ENCODE results near the gene MAD1L1.

Gene MAD1L1

GRCh38 chr7:2198760-2199159, 34.0 kb downstream of the MAD1L1 start:
- DNase-seq: no peak

- no peak for DNase-seq
Measured at GRCh38 chr7:2198206-2198605, 34.5 kb downstream of the MAD1L1 start.

- DNase-seq: no peak
Measured at GRCh38 chr7:2197436-2198155, 35.1 kb downstream of the MAD1L1 start.

DNA sequence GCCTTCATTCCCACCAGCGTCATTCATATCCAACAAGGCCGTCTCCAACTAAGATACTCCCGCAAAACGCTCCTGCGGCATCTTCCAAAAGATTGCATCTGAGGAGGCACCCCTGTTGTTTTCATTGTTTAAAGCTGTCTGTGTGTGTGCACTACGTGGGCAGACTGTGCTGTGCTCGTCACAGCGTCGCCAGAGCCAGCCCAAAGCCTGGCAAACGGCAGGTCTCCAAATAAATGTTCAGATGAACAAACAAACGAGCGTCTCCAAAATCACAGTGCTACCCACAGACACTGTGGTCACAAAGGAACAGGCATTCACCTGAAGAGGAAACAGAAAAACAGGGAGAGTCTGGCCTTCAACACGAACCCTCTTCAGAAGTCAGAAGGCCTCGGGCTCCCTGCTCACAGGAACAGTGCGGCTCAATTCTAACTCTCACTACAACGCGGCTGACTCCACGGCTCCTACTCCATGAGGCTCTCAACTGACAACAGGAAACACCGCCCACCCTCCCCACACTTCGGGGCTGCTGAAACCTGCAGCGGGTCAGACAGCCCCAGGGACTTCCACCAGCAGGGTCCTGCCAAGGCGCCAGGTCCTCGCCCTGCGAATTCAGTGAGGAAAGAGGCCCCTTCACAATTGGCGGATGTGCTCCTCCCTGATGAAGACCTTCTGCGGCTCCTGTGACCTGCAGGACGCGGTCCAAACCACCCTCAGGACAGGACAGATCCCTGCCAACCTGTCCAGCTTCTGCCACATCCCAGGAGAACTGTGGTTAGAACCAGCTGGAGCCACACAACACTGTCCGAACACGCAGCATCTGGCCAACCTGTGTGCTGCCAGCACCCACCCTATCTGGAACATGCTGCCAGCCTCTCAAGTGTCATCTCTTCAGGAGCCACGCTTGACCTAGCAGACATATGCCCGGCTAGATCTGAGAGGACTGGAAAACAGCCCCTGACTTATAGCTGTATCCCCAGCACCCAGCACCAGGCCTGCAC, 36.1 kb downstream of the MAD1L1 start:
- DNase-seq: no peak

GRCh38 chr7:2195400-2196246, 37.1 kb downstream of the MAD1L1 start:
- DNase-seq: no peak

- DNase-seq: no peak
Measured at GRCh38 chr7:2193575-2194305, 39.0 kb downstream of the MAD1L1 start.

- no peak for DNase-seq
Measured at GRCh38 chr7:2192831-2193534, 39.8 kb downstream of the MAD1L1 start.

DNA sequence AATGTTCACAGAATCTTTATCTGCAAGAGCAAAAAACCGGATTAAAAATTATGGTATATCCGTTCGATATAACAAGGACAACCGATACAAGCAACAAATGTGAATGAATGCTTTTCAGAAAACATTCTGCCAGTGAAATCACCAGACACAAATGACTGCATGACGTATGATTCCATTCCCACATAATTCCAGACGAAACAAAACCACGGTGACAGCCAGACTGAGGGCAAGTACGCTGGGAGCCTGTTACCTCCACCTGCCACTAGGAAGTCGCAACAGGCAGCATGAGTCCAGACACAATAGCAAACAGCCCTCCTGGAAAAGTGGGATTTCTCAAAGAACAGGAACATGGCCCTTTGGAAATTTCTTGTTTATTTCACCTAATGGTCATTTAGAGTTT, 41.7 kb downstream of the MAD1L1 start:
- no peak for DNase-seq

GRCh38 chr7:2190531-2190930, 42.2 kb downstream of the MAD1L1 start:
- DNase-seq: no peak

DNA sequence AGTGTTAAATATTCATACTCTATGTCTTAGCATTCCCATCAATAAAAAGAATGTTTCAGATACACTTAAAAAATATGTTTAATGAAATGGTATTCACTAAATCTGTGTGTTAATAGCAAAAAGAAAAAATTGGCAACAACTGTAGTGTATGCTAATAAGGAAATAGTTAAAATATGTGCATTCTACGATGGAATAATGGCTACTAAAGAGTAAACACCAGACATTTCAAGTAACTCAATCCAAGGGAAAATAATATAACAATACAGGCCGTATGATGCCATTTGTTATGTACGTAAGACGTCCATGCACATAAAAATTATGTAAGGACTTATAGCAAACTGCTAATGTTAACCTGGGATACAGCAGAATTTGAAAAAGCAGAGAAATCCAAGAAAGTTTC, 46.6 kb downstream of the MAD1L1 start:
- DNase-seq: no peak

- DNase-seq: no peak
Measured at GRCh38 chr7:2185715-2186114, 47.0 kb downstream of the MAD1L1 start.

GRCh38 chr7:2182461-2182860, 50.3 kb downstream of the MAD1L1 start:
- DNase-seq: no peak

DNA sequence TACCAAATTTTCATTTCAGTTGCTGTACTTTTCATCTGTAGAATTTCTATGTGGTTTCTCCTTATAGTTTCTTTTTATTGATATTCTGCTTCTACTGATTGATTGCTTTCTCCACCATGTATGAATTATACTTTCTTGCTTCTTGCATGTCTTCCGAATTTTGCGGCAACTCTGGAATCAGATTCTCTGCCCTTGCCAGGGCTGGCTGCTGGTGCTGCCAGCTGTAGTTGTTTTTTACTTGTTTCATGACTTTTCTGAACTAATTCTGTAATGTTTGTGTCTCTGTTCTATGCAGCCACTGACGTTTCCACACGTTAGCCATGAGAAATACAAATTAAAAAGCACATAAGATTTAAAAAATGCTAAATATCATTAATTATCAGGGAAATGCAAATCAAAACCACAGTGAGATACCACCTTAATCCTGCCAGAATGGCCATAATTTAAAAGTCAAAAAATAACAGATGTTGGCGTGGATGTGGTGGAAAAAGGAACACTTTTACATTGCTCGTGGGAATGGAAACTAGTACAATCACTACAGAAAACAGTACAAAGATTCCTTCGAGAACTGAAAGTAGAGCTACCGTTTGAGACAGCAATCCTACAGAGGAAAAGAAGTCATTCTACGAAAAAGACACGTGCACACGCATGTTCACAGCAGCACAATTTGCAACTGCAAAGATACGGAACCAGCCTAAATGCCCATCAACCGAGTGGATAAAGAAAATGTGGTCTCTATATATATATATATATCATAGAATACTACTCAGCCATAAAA, 51.5 kb downstream of the MAD1L1 start:
- no peak for DNase-seq

DNA sequence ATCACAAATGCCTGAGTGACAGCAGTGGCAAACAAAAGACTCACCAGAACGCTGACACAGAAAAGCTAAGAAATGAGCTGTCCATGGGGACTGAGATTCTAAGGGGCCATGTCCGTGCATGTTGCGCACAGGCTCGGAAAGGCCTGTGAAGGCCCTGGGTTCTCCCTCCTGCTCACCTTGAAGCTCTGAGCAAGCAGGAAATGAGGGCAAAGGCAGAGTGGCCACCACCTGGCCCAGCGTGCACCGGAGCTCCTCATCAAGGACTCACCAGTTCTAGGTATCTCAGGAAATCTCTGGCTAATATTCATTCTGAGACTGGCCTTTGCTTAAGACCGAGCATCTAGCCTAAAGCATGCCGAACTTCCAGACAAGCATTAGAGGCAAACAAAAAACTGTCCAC, 52.7 kb downstream of the MAD1L1 start:
- DNase-seq: no peak

DNA sequence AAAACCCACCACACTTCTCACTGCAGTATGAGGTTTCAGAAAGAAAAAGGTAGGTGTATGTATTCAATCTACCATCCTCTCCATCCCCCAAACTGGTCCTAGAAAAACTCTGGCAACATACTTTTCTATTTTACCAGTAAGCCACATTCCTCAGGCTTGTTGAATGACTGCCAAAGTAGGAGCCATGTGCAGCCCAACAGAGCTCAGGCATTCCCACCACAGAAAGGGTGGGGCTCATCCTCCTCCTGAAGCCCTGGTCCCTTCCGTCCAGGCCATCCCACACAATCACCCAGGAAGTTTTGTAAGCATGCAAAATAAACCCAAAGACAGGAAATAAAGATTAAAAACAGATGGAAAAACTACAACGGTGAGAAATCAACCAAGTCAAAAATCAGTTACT, 57.2 kb downstream of the MAD1L1 start:
- DNase-seq: no peak

DNA sequence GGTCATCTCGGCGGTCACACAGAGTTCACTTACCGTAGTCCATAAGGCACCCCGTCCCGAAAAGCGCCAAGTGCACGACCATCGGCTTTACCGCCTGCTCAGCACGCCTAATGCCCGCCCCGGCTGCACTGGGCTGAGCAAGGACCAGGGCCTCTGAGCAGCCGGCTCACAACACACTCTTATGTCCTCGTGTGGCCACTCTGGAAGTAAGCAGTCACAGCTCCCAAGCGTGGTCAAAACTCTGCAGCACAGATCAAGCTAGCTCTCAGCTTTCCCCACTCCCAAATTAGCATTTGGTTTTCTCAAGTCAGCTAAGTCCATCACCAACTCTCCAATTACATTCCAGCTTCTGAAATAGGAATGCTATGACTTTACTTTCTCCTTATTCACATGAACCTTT, 57.7 kb downstream of the MAD1L1 start:
- DNase-seq: no peak

- no peak for DNase-seq
Measured at GRCh38 chr7:2173189-2173827, 59.4 kb downstream of the MAD1L1 start.

DNA sequence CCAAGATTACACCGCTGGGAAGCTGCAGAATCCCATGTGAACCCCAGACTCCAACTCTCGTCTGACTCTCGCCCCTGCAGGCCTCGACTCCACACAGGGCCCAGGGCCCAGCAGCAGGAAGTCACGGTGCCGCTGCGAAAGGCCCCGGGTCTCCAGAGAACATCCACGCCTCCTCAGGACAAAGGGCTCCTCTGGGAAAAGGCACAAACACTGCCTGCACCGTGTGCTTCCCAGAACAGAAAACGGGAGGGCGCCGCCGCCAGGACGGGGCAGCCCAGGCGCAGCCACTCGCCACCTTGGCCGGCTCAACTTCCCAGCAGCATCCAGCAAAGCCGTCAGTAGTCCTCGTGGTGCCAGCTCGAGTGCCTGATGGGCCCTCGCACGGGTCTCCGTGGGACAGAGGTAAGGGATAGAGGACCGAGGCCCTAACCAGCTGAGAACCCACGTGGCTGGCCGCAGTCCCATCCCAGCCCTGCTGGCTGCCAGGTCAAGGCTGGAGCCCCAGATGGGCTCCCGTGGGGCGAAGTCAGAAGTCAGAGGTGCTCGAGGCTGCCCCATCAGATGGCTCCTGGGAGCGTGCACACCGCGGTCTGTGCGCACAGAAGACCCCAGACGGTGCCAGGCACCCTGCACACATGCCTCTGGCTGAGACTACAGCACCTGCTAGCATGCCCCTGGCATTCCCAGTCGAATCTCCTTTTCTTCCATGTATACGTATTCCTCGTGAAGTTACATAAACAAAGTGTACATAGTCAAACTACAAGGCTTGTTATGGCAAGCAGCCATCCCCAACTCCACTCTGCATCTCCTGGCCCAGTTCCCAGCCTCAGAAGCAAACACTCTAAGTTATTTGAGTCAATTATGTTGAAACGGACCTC, 60.2 kb downstream of the MAD1L1 start:
- DNase-seq: no peak

DNA sequence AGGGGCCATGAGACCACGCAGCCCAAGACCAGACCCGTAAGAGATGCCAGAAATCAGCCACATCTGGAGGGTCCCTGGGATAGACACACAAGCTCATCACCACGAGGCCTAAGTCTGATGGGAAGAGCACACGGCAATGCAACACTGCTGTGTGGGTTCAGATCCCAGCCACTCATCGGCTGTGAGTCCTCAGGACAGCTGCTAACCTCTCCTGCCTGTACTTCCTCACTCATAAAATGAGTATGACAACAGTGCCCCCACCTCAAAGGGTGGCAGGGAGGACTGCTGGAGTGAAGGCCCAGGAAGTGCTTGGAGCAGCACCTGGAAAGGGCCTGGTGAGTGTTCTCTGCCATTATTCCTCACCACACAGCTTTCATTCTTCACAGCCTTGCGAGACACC, 60.9 kb downstream of the MAD1L1 start:
- DNase-seq: no peak

Measured in effector CD8-positive, alpha-beta T cell (primary cell).